Lung (tissue), 12 donors: ENCODE results near the gene CKAP2L. TPM values are rescaled to one million over a fixed set of nuclear protein-coding genes. Genes with fewer than 3 reads are reported as not detected.

Experiments
- ATAC-seq: fragments of 200-7000 bp; cut with Tn5 transposase; one replicate; pipeline ENCODE4 v1.9.1; 2020; ENCODE audit warnings: moderate number of reproducible peaks; ENCODE audit not compliant: insufficient read depth, low FRiP score
- DNase-seq, 3 donors: peaks; one replicate each; pipeline ENCODE4 v3.0.0-alpha.2; 2013 to 2017
- H3K27ac ChIP-seq, 2 donors: one replicate each; pipeline ENCODE4 v1.5.1; 2013; ENCODE audit warnings: mild to moderate bottlenecking in 2 of 2, moderate library complexity in 2 of 2, control low read depth in 1 of 2, inconsistent platforms in 1 of 2, low read depth in 1 of 2, low read length in 1 of 2
- H3K27me3 ChIP-seq, 3 donors: one replicate each; pipeline ENCODE4 v1.5.1; 2013; ENCODE audit warnings: low read length in 2 of 3; ENCODE audit not compliant: control insufficient read depth in 3 of 3, insufficient read depth in 3 of 3
- H3K36me3 ChIP-seq, 4 donors: one replicate each; pipeline ENCODE4 v1.5.1; 2013; ENCODE audit warnings: low read length in 4 of 4, mild to moderate bottlenecking in 1 of 4, moderate library complexity in 1 of 4; ENCODE audit not compliant: control insufficient read depth in 4 of 4, insufficient read depth in 4 of 4
- H3K4me1 ChIP-seq, 5 donors: one replicate each; pipeline ENCODE4 v1.5.1; 2013; ENCODE audit warnings: low read length in 5 of 5, mild to moderate bottlenecking in 2 of 5, moderate library complexity in 1 of 5; ENCODE audit not compliant: control insufficient read depth in 5 of 5, insufficient read depth in 5 of 5
- H3K4me3 ChIP-seq: one replicate; pipeline ENCODE4 v1.5.1; 2013; ENCODE audit warnings: mild to moderate bottlenecking, control low read depth, moderate library complexity
- H3K9ac ChIP-seq, 2 donors: one replicate each; pipeline ENCODE4 v1.5.1; 2013; ENCODE audit warnings: low read length in 2 of 2, control low read depth in 1 of 2; ENCODE audit not compliant: insufficient read depth in 1 of 2
- H3K9me3 ChIP-seq, 4 donors: one replicate each; pipeline ENCODE4 v1.5.1; 2013; ENCODE audit warnings: low read length in 3 of 4, mild to moderate bottlenecking in 1 of 4, moderate library complexity in 1 of 4; ENCODE audit not compliant: control insufficient read depth in 4 of 4, insufficient read depth in 3 of 4
- WGBS, 2 donors: extraction: QIAGEN DNeasy Blood & Tissue Kit; methylation state at CpG; one replicate each; pipeline ENCODE4 v1.1.7; 2013; 5-methylcytosine and 5-hydroxymethylcytosine counted together
- polyA plus RNA-seq, 2 donors: library from polyadenylated mRNA; stranded (reverse); fragments of 200-250 nt; gene quantifications; one replicate each; pipeline ENCODE4 v1.2.1, GENCODE V29; 2013
- total RNA-seq, 2 donors: library from RNA; depleted of rRNA in 1 of 2; stranded (reverse); fragments of >200 nt in 1 of 2; gene quantifications; one replicate each; pipeline ENCODE4 v1.2.1, GENCODE V29; 2014 to 2021
- TF ChIP-seq, protein P1 (sequence below): IDR thresholded peaks from 2 replicates; pipeline ENCODE4 v1.5.1; 2012; ENCODE audit warnings: mild to moderate bottlenecking; ENCODE audit errors: control extremely low read depth, extremely low read depth
- donor health status: control.
- donor health status: control.
- donor health status: Bipolar disorder and iron deficiency.
- donor health status: healthy.
- donor health status: DM: yes; HTN: yes; CAD: no.

The CKAP2L gene
- total and polyA plus RNA-seq, 4 donors = 0.48 to 4.0 (median 0.61) TPM

DNA sequence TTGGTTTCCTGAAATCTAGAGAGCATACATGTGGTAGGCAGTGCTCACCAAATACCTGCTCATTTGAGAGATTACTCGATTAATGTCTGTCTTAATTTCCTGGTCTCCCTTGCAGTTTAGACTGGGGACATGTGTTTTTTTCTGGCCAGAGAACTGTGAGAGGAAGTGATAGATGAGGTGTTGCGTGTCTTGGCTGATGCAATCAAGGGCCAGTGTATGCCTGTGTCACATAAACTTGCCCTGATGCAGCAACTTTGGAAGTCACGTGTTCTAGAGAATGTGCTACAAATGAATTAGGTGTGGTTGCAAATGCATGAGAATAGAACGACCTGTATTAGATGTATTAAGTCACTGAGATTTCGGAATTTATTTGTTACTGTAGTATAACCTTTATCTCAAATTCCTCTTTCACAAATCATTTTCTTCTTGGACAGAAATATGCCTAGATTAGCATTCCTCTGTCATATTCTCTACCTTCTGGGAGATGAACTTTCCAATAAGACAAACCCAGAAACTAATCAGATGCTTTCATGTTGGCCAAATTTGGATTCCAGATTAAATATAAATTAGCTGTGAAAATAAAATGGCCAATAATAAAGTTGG, 29.8 kb upstream of the CKAP2L start:
- peak; percentile 65 for ATAC-seq
- H3K9ac ChIP-seq = no peak overlapping the region
- DNase-seq = peak; percentile 74 to 91 (median 87)

DNA sequence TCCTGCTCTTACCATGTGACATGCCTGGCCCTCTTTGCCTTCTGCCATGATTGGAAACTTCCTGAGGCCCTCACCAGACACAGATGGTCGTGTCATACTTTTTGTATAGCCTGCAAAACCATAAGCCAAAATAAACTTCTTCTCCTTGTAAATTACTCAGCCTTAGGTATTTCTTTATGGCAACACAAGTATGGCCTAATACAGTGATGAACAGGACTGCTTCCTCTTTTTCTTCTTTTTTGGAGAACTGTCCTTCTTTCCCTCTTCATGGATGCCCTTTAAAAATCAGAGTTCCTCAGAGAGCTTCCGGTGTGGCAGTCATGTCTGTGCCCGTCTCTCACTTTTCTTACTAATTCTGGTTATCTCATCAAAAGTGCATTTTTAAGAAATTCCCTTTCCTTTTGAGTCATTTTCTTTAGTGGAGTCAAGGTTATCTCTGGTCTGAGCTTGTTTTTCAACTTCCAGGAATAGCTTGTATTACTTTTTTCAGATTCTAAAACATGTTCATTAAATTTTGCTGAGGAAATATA, 29.1 kb upstream of the CKAP2L start:
- no peak overlapping the region for H3K4me3 ChIP-seq
- H3K4me1 ChIP-seq = peaks cover 0 to 23% (median 4%) of the 10 kb centered on the region in 5 donors
- peak overlapping the region in 1 of 2 donors; percentile 4 for H3K27ac ChIP-seq
- TF ChIP-seq, protein P1, sequence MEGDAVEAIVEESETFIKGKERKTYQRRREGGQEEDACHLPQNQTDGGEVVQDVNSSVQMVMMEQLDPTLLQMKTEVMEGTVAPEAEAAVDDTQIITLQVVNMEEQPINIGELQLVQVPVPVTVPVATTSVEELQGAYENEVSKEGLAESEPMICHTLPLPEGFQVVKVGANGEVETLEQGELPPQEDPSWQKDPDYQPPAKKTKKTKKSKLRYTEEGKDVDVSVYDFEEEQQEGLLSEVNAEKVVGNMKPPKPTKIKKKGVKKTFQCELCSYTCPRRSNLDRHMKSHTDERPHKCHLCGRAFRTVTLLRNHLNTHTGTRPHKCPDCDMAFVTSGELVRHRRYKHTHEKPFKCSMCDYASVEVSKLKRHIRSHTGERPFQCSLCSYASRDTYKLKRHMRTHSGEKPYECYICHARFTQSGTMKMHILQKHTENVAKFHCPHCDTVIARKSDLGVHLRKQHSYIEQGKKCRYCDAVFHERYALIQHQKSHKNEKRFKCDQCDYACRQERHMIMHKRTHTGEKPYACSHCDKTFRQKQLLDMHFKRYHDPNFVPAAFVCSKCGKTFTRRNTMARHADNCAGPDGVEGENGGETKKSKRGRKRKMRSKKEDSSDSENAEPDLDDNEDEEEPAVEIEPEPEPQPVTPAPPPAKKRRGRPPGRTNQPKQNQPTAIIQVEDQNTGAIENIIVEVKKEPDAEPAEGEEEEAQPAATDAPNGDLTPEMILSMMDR = no peak
- no peaks in the 10 kb centered on the region for H3K36me3 ChIP-seq
- H3K9me3 ChIP-seq = peaks cover 0 to 5% (median 0%) of the 10 kb centered on the region in 4 donors
- no peaks in the 10 kb centered on the region for H3K27me3 ChIP-seq
- DNase-seq (no peak), ATAC-seq (no peak)
- WGBS, 2 donors = 31 to 49% methylated on average over 3 of the region's 3 CpGs
- H3K9ac ChIP-seq = no peak overlapping the region

More for the DNA sequence above, 29.8 kb upstream of the CKAP2L start:
- peaks cover 0 to 23% (median 4%) of the 10 kb centered on the region in 5 donors for H3K4me1 ChIP-seq
- H3K27ac ChIP-seq = no peak overlapping the region
- no peaks in the 10 kb centered on the region for H3K27me3 ChIP-seq
- WGBS, 2 donors = 21 to 35% methylated on average over 5 of the region's 5 CpGs
- no peak overlapping the region for H3K4me3 ChIP-seq
- H3K9me3 ChIP-seq = peaks cover 0 to 5% (median 0%) of the 10 kb centered on the region in 4 donors
- TF ChIP-seq, protein P1 = no peak
- H3K36me3 ChIP-seq = no peaks in the 10 kb centered on the region

DNA sequence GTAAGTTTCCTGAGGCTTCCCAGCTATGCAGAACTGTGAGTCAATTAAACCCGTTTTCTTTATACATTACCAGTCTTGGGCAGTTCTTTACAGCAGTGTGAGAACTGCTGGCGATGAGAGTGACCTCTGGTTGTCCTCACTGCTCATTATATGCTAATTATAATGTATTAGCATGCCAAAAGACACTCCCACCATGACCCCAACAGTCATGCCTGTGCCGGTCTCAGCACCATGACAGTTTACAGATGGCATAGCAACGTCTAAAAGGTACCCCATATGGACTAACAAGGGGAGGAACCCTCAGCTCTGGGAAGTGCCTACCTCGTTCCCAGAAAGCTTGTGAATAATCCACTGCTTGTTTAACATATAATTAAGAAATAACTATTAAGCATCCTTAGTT, 28.0 kb upstream of the CKAP2L start:
- WGBS, 2 donors = 85 to 90% methylated on average over 5 of the region's 5 CpGs
- TF ChIP-seq, protein P1 = no peak
- Histone ChIP-seq H3K9ac (no peak overlapping the region), H3K9me3 (peaks cover 0 to 2% (median 0%) of the 10 kb centered on the region in 4 donors), H3K4me1 (peaks cover 0 to 23% (median 4%) of the 10 kb centered on the region in 5 donors), H3K4me3 (no peak overlapping the region), H3K27ac (no peak overlapping the region), H3K36me3 (no peaks in the 10 kb centered on the region), H3K27me3 (no peaks in the 10 kb centered on the region)
- no peak for ATAC-seq
- DNase-seq = no peak
